ENCODE measurements around the gene WASF1. TPM values are rescaled to one million over a fixed set of nuclear protein-coding genes. Genes with fewer than 3 reads are reported as not detected.

The WASF1 gene
- total and polyA plus RNA-seq, 2 donors (not counting 1 experiment from before 2014, with no cell fraction given), result 13.2 to 37.7 TPM

DNA sequence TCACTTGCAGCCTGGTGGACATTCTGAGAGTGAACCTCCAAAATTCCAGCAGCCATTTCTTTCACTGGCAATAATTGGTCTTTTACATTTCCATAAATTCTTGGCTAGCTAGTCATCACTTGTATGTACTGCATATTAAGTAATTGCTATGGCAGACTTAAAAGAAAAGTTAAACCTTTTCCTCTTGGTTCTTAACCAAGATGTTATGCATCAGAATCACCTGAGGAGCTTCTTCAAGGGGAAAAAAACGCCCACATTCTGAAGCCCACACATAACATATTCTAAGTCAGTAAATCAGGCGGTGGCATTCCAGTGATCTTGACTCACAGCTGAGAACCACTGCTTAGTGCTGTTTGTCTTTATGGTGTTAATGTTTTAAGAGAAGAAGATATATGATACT lies 37.8 kb upstream of the WASF1 start:
- peak; percentile 9 to 61 for DNase-seq (ENCODE audit: low read depth in 2 of 2)
- Histone ChIP-seq H3K9ac (ENCODE audit: insufficient read depth, low read length) (no peak overlapping the region), H3K4me2 (ENCODE audit: extremely low read depth, insufficient read depth, low read length) (no peak overlapping the region), H3K27me3 (ENCODE audit: control insufficient read depth, insufficient read depth, low read length) (no peaks in the 10 kb centered on the region), H2AFZ (ENCODE audit: low read length) (no peak overlapping the region), H3K36me3 (ENCODE audit: control insufficient read depth, insufficient read depth, low read length) (peaks cover 2% of the 10 kb centered on the region), H3K27ac (ENCODE audit: insufficient read depth, low read length) (no peak overlapping the region), H3K4me3 (replicated peaks in 1 of 4; ENCODE audit: control extremely low read depth in 1 of 4, insufficient read depth in 1 of 4, low read depth in 3 of 4, low read length in 4 of 4) (no peak overlapping the region), H4K20me1 (ENCODE audit: control insufficient read depth, extremely low read depth, insufficient read depth, low read length) (no peaks in the 10 kb centered on the region), H3K79me2 (ENCODE audit: control insufficient read depth, insufficient read depth, low read length) (no peaks in the 10 kb centered on the region), H3K4me1 (ENCODE audit: control insufficient read depth, extremely low read depth, insufficient read depth, low read length) (peaks cover 2% of the 10 kb centered on the region), H3K9me3 (ENCODE audit: control insufficient read depth, insufficient read depth, low read depth, low read length) (no peaks in the 10 kb centered on the region)
- no peak for TF ChIP-seq EZH2 (IDR thresholded peaks at IDR 0.05; ENCODE audit: low read length, missing control alignments)
- TF ChIP-seq, protein P1, sequence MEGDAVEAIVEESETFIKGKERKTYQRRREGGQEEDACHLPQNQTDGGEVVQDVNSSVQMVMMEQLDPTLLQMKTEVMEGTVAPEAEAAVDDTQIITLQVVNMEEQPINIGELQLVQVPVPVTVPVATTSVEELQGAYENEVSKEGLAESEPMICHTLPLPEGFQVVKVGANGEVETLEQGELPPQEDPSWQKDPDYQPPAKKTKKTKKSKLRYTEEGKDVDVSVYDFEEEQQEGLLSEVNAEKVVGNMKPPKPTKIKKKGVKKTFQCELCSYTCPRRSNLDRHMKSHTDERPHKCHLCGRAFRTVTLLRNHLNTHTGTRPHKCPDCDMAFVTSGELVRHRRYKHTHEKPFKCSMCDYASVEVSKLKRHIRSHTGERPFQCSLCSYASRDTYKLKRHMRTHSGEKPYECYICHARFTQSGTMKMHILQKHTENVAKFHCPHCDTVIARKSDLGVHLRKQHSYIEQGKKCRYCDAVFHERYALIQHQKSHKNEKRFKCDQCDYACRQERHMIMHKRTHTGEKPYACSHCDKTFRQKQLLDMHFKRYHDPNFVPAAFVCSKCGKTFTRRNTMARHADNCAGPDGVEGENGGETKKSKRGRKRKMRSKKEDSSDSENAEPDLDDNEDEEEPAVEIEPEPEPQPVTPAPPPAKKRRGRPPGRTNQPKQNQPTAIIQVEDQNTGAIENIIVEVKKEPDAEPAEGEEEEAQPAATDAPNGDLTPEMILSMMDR (conservative IDR thresholded peaks at IDR 0.05 in 1 of 2, IDR thresholded peaks at IDR 0.05 in 1 of 2; ENCODE audit: low read depth in 1 of 2, low read length in 2 of 2), result no peak

GRCh38 chr6:110216140-110216539 lies 36.7 kb upstream of the WASF1 start:
- no peak for TF ChIP-seq EZH2 (IDR thresholded peaks at IDR 0.05; ENCODE audit: low read length, missing control alignments)
- TF ChIP-seq, protein P1 (conservative IDR thresholded peaks at IDR 0.05 in 1 of 2, IDR thresholded peaks at IDR 0.05 in 1 of 2; ENCODE audit: low read depth in 1 of 2, low read length in 2 of 2), result no peak
- Histone ChIP-seq H3K27me3 (ENCODE audit: control insufficient read depth, insufficient read depth, low read length) (no peaks in the 10 kb centered on the region), H3K27ac (ENCODE audit: insufficient read depth, low read length) (no peak overlapping the region), H3K9ac (ENCODE audit: insufficient read depth, low read length) (no peak overlapping the region), H2AFZ (ENCODE audit: low read length) (no peak overlapping the region), H3K4me1 (ENCODE audit: control insufficient read depth, extremely low read depth, insufficient read depth, low read length) (peaks cover 2% of the 10 kb centered on the region), H4K20me1 (ENCODE audit: control insufficient read depth, extremely low read depth, insufficient read depth, low read length) (no peaks in the 10 kb centered on the region), H3K4me3 (replicated peaks in 1 of 4; ENCODE audit: control extremely low read depth in 1 of 4, insufficient read depth in 1 of 4, low read depth in 3 of 4, low read length in 4 of 4) (no peak overlapping the region), H3K79me2 (ENCODE audit: control insufficient read depth, insufficient read depth, low read length) (no peaks in the 10 kb centered on the region), H3K9me3 (ENCODE audit: control insufficient read depth, insufficient read depth, low read depth, low read length) (no peaks in the 10 kb centered on the region), H3K4me2 (ENCODE audit: extremely low read depth, insufficient read depth, low read length) (no peak overlapping the region), H3K36me3 (ENCODE audit: control insufficient read depth, insufficient read depth, low read length) (peaks cover 2% of the 10 kb centered on the region)
- DNase-seq (ENCODE audit: low read depth in 2 of 2), result no peak

DNA sequence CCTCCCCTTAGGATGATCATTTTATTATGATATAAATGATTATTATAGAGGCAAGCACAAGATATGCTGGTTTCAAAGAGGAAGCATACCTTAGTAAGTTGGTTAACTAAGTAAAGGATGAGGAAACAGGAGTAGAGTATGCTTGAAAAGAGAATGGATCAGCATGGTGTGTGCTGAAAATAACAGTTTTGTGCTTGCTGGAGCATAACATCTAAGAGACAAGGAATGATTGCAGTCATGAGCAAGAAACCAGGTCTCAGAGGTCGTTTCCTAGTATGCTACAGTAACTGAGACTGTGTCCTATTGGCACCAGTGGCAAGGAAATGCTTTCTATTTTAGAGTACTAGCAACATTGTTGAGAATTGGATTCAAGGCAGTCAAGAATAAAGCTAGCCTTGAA lies 34.9 kb upstream of the WASF1 start:
- Histone ChIP-seq H3K79me2 (ENCODE audit: control insufficient read depth, insufficient read depth, low read length) (no peaks in the 10 kb centered on the region), H3K4me2 (ENCODE audit: extremely low read depth, insufficient read depth, low read length) (no peak overlapping the region), H3K9ac (ENCODE audit: insufficient read depth, low read length) (no peak overlapping the region), H3K36me3 (ENCODE audit: control insufficient read depth, insufficient read depth, low read length) (peaks cover 4% of the 10 kb centered on the region), H3K27me3 (ENCODE audit: control insufficient read depth, insufficient read depth, low read length) (no peaks in the 10 kb centered on the region), H2AFZ (ENCODE audit: low read length) (no peak overlapping the region), H3K27ac (ENCODE audit: insufficient read depth, low read length) (no peak overlapping the region), H3K9me3 (ENCODE audit: control insufficient read depth, insufficient read depth, low read depth, low read length) (no peaks in the 10 kb centered on the region), H4K20me1 (ENCODE audit: control insufficient read depth, extremely low read depth, insufficient read depth, low read length) (no peaks in the 10 kb centered on the region), H3K4me3 (replicated peaks in 1 of 4; ENCODE audit: control extremely low read depth in 1 of 4, insufficient read depth in 1 of 4, low read depth in 3 of 4, low read length in 4 of 4) (no peak overlapping the region), H3K4me1 (ENCODE audit: control insufficient read depth, extremely low read depth, insufficient read depth, low read length) (peaks cover 2% of the 10 kb centered on the region)
- no peak for DNase-seq (ENCODE audit: low read depth in 2 of 2)
- no peak for TF ChIP-seq EZH2 (IDR thresholded peaks at IDR 0.05; ENCODE audit: low read length, missing control alignments)
- TF ChIP-seq, protein P1 (conservative IDR thresholded peaks at IDR 0.05 in 1 of 2, IDR thresholded peaks at IDR 0.05 in 1 of 2; ENCODE audit: low read depth in 1 of 2, low read length in 2 of 2), result no peak
